Measurements from ENCODE around the gene CORO2B.

The CORO2B gene

DNA sequence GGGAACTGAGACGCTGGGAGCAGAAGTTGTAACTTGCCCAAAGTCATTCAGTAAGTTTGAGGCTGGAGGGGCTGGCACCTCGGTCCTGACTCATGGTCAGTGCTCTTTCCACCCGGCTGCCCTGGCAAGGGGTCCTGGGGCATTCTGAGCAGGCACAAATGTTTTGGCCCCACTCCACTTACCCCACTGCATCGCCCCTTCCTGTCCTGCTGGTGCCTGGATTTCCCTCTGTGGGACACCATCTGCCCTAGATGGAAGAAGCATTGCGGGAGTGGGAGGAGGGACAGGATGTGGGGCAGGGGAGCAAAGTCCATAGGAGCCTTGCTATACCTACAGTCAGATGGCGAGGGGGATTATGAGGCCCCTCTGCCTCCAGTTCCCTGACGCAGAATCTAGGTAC, 4.5 kb downstream of the CORO2B start:
- no peak for DNase-seq (ENCODE audit: low read depth)
- no peak overlapping the region for H3K4me3 ChIP-seq (ENCODE audit: control insufficient read depth, low read depth, low read length)
- TF ChIP-seq, protein P1, sequence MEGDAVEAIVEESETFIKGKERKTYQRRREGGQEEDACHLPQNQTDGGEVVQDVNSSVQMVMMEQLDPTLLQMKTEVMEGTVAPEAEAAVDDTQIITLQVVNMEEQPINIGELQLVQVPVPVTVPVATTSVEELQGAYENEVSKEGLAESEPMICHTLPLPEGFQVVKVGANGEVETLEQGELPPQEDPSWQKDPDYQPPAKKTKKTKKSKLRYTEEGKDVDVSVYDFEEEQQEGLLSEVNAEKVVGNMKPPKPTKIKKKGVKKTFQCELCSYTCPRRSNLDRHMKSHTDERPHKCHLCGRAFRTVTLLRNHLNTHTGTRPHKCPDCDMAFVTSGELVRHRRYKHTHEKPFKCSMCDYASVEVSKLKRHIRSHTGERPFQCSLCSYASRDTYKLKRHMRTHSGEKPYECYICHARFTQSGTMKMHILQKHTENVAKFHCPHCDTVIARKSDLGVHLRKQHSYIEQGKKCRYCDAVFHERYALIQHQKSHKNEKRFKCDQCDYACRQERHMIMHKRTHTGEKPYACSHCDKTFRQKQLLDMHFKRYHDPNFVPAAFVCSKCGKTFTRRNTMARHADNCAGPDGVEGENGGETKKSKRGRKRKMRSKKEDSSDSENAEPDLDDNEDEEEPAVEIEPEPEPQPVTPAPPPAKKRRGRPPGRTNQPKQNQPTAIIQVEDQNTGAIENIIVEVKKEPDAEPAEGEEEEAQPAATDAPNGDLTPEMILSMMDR (IDR thresholded peaks at IDR 0.05; ENCODE audit: control insufficient read depth, insufficient read depth, low read depth, low read length, missing control alignments): no peak

DNA sequence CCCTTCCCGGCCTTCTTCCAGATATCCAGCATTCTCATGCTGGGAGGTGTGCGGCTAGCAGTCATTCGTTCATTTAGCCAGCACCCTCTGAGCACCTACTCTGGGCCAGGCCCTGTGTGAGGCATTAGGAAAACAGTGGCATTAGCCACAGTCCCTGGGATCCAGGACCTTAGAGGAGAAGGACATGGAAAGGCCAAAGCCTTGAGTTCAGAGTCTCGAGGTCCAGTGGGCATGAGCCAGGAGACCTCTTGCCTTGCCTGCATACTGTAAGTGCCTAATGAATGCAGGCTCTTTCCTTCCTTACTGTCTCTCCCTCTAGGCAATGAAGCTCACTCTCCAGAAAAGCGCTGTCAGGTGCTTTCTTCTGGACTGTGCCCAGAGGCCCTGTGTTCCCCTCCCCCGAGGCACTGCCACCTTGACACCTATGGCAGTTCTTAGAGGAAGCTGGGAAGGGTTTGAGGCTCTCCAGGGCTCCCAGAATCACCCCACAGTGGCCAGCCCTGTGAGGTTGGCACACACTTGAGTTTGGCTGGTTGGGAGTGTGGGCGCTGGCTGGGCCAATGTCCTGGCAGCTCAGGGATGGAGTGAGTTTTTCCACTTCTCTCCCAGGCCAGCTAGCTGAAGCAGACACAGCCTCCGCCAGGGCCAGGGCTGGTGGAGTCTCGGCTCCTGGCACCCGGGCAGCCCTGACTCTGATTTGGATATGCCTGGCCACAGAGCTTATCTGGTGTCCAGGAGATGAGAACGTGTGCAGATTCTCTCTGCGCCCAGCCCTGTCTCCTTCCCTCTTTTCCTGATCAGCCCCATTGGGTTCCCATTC, 5.4 kb downstream of the CORO2B start:
- DNase-seq (ENCODE audit: low read depth): no peak
- TF ChIP-seq, protein P1 (IDR thresholded peaks at IDR 0.05; ENCODE audit: control insufficient read depth, insufficient read depth, low read depth, low read length, missing control alignments): no peak
- H3K4me3 ChIP-seq (ENCODE audit: control insufficient read depth, low read depth, low read length): no peak overlapping the region

DNA sequence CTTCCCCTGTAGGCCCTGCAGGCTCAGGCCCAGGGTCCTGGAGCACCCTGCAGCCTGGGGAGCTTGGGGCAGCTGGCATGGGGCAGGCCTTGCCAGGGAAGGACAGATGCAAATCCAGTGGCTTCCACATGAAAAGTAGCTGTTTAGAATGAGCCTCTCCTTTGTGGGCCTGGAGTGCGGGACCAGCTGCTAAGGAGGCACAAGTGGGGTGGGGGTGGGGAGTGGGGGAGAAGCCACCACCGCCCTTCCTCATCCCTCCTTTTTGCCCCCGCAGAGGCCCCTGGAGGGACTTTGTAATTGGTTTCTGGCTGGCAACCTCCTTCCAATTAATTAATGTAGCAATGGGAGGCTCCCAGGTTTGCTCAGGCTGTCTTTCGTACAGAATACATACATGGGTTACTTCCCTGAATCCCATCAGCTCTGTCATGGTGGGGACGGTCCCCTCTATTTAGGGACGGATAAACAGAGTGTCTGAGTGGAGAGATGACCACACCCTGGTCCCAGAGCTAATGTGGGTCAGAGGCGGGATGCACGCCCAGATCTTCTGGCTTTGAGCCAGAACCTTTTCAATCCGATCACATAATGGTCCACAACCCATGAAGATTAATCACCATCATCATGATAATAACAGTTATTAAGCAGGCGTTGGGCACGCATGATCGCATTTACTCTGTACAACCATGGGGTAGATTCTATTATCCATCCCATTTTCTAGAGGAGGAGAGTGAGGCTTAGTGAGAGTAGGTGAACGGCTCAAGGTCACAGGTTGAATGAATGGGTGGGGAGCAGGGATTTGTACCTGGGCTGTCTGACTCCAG, 6.2 kb downstream of the CORO2B start:
- DNase-seq (ENCODE audit: low read depth): no peak
- TF ChIP-seq, protein P1 (IDR thresholded peaks at IDR 0.05; ENCODE audit: control insufficient read depth, insufficient read depth, low read depth, low read length, missing control alignments): no peak
- no peak overlapping the region for H3K4me3 ChIP-seq (ENCODE audit: control insufficient read depth, low read depth, low read length)

DNA sequence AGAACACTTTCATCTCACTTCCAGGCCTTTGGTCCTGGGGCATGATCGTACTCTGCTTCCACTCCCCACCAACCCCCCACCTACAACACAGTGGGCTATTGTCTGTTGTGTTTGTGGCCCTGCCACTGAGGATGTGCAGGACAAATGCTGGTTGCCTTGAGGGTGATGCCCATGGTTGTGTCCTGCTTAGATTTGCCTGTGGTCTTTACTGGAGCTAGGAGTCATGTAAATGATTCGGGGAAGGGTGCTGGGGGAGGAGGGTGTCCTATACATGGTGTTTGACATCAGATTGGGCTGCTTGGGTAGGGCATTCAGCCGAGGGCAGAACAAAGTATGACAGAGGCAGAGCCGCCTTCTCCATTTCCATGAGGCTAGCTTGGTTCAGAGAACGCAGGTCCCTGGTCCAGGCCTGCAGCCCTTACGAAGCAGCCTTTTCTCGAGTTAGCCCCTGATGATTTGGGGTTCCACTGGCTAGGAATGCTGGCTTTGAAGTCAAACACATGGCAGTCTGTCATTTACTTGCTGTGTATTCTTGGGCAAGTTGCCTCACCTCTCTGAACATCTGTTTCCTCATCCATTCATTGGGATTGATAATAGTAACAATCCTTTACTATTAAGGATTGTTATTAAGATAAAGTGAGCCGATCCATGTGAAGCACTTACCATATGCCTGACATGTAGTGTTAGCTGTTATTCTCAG, 6.9 kb downstream of the CORO2B start:
- DNase-seq (ENCODE audit: low read depth): no peak
- no peak overlapping the region for H3K4me3 ChIP-seq (ENCODE audit: control insufficient read depth, low read depth, low read length)
- TF ChIP-seq, protein P1 (IDR thresholded peaks at IDR 0.05; ENCODE audit: control insufficient read depth, insufficient read depth, low read depth, low read length, missing control alignments): no peak

DNA sequence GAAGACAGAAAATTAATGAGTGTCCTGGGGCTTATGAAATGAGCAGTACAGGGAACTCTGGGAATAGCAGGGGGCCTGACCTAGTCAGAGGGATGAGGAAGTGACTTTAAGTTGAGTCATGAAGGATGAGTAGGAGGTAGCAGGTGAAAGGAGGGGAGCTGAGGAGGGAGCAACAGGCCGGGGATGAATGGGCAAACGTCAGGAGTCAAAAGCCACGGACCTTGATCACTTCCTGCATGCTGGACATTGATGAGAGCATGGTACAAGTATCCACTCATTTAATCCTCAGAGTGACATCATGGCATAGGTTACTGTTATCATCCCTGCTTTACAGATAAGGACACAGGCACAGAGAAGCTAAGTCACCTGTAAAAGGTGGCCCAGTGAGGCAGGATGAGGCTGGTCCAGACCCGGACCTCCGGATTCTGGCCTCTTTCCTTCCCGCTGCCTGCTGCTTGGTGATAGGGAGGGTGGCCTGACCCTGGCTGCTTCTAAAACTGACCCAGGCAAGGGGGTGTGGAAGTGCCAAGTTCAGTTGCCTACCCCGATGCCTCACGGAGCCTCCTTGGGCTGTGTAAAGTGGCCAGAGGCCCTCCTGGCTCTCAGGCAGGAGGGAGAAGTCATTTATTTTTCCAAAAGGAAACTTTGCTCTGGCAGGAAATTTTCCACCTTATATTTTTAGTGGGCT, 7.6 kb downstream of the CORO2B start:
- TF ChIP-seq, protein P1 (IDR thresholded peaks at IDR 0.05; ENCODE audit: control insufficient read depth, insufficient read depth, low read depth, low read length, missing control alignments): no peak
- H3K4me3 ChIP-seq (ENCODE audit: control insufficient read depth, low read depth, low read length): no peak overlapping the region
- peak; percentile 68 for DNase-seq (ENCODE audit: low read depth)

All from AG09309 (cell line).